Measurements from ENCODE around the gene FAM110C. TPM values are rescaled to one million over a fixed set of nuclear protein-coding genes. Genes with fewer than 3 reads are reported as not detected.

The FAM110C gene
- total RNA-seq (10 to 100 TPM in 3 of 5 donors, 1 to 10 TPM in 1, not detected in 1; 8.7 to 16.8 (median 13.1) TPM), polyA plus RNA-seq (10 to 100 TPM in 1 of 3 donors, 1 to 10 TPM in 2; 3.4 to 15.9 (median 6.9) TPM)
- long read RNA-seq, donor 1, partial matches to known transcripts: 0 of 1 reads
- long read RNA-seq, donor 1, other reads (novel, unspliced or antisense): 0 of 1 reads
- long read RNA-seq, donor 2, partial matches to known transcripts: 0 of 1 reads
- long read RNA-seq, donor 2, other reads (novel, unspliced or antisense): 0 of 1 reads
- long read RNA-seq, donor 3: 0 reads
- long read RNA-seq, donor 4: 0 reads
- long read RNA-seq, donor 5, partial matches to known transcripts: 0 of 1 reads
- long read RNA-seq, donor 5, other reads (novel, unspliced or antisense): 0 of 1 reads
- long read RNA-seq, donor 6: 0 reads
- long read RNA-seq, donor 7: 0 reads
- long read RNA-seq, donor 8: 0 reads
- long read RNA-seq, donor 9: 0 reads
- long read RNA-seq, donor 10, partial matches to known transcripts: 0 of 1 reads
- long read RNA-seq, donor 10, other reads (novel, unspliced or antisense): 0 of 1 reads

DNA sequence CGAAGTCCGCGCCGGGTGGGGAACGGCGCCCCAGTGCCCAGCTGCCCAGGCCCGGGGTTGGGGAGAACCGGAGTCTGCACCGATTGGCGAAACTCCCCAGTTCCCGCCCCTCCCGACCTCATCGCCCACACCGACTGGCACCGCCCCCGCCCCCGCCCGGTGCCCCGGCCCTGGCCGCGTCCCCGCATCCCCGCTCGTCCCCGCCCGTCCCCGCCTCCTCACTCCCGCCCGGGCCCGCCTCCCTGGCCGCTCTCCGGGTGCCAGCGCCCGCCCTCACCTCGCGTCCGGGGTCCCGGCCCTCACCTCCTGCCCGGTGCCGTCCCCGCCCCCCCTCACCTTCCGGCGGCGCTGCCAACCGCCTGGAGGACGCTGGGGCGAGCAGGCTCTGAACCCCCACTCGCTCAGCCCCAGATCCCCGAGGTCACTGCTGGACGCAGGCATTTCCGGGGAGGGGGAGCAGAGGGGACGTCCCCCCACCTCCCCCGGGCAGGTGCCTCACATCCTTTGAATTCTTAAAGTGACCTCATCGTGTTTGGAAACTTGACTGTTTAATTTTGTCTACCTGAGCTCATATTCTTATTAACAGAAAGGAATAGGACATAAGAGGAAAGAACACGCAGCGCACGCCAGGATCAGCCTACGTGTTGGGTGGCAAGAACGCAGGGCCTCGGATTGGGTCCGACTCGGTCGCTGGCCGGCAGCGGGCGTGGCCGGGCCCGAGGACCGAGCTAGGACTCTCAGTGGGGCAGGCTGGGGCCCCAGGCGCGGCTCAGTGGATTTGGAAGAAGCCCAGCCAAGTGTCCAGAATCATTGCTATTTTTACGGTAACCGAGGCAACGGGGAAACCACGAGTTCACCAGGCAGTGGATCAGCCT, at the start of gene FAM110C:
Gene FAM110C, minus strand, starts transcription at position 35 of the 875 bp plus-strand sequence. CDS start 120 bp downstream, outside the sequence.
- H3K27ac ChIP-seq: peak within 1 kb of the TSS; percentile 85 to 94 (median 88)
- H3K36me3 ChIP-seq: no peaks in the 10 kb centered on the region
- H3K27me3 ChIP-seq: peaks cover 0 to 36% (median 21%) of the 10 kb centered on the region in 3 donors
- peaks cover 12 to 45% (median 35%) of the 10 kb centered on the region in 4 donors for H3K4me1 ChIP-seq
- peak; percentile 88 to 93 for DNase-seq
- intact Hi-C loops (cut with DNase I; ENCODE audit: low total_unique reads): no loop called here
- no peaks in the 10 kb centered on the region for H3K9me3 ChIP-seq
- WGBS, 5 donors: 1 to 4% (median 2%) methylated on average over 32 to 75 of the region's 75 CpGs
- TF ChIP-seq POLR2A (IDR thresholded peaks at IDR 0.05) (no peak), EP300 (IDR thresholded peaks at IDR 0.05) (no peak), POLR2AphosphoS5 (IDR thresholded peaks at IDR 0.05) (peak in 2 of 3 donors; percentile 38 to 43)
- peak within 1 kb of the TSS; percentile 54 to 61 (median 56) for H3K4me3 ChIP-seq

GRCh38 chr2:92326-92725, 46.0 kb upstream of the FAM110C start:
- no peak for DNase-seq
- WGBS, 5 donors: 69 to 71% (median 70%) methylated on average over 3 of the region's 3 CpGs
- Histone ChIP-seq H3K4me3 (no peak overlapping the region), H3K27me3 (peaks cover 0 to 10% (median 0%) of the 10 kb centered on the region in 3 donors), H3K36me3 (no peaks in the 10 kb centered on the region), H3K9me3 (peaks cover 0 to 14% (median 0%) of the 10 kb centered on the region in 4 donors), H3K27ac (no peak overlapping the region), H3K4me1 (no peaks in the 10 kb centered on the region)
- intact Hi-C loops (cut with DNase I; ENCODE audit: low total_unique reads): no loop called here
- TF ChIP-seq CTCF (IDR thresholded peaks at IDR 0.05): no peak
- TF ChIP-seq POLR2AphosphoS5 (IDR thresholded peaks at IDR 0.05): no peak

DNA sequence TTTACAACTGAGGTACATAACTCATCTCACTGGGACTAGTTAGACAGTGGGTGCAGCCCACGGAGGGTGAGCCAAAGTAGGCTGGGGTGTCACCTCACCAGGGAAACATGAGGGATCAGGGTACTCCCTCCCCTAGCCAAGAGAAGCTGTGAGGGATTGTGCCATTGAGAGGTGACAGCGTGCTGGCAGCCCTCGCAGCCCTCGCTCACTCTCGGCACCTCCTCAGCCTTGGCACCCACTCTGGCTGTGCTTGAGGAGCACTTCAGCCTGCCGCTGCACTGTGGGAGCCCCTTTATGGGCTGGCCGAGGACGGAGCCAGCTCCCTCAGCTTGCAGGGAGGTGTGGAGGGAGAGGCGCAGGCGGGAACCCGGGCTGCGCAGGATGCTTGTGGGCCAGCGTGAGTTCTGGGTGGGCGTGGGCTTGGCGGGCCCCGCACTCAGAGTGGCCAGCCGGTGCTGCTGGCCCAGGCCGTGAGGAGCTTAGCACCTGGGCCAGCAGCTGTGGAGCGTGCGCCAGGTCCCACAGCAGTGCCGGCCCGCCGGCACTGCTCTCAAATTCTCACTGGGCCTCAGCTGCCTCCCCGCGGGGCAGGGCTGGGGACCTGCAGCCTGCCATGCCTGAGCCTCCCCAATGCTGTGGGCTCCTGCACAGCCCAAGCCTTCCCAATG, 44.5 kb upstream of the FAM110C start:
- Histone ChIP-seq H3K36me3 (no peaks in the 10 kb centered on the region), H3K4me1 (no peaks in the 10 kb centered on the region), H3K27me3 (peaks cover 0 to 10% (median 0%) of the 10 kb centered on the region in 3 donors), H3K27ac (no peak overlapping the region), H3K4me3 (no peak overlapping the region), H3K9me3 (peaks cover 0 to 3% (median 0%) of the 10 kb centered on the region in 4 donors)
- no peak for DNase-seq
- TF ChIP-seq EP300 (IDR thresholded peaks at IDR 0.05): no peak
- TF ChIP-seq POLR2AphosphoS5 (IDR thresholded peaks at IDR 0.05): no peak
- TF ChIP-seq POLR2A (IDR thresholded peaks at IDR 0.05): no peak
- no peak for TF ChIP-seq CTCF (IDR thresholded peaks at IDR 0.05)
- 91 to 98% (median 97%) methylated on average over 16 to 25 of the region's 25 CpGs for WGBS, 5 donors
- intact Hi-C loops (cut with DNase I; ENCODE audit: low total_unique reads): no loop called here

DNA sequence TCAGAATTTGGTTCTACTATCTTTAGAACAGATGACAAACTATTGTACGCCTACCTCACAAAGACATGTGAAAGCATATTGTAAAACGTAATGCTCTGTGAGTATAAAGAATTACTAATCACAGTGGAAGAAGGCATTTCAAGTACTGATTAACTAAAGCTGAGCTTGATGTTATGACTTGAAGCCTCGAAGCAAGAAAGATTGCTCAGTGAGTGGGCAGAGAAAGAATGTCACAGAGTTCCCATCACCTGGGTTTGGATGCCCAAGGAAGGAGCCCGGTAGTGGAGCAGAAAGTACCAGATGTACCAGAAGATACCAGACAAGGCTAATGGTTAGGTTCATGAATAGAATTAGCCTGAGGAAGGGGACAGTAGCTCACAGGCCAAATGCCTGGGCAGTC, 39.5 kb upstream of the FAM110C start:
- 83 to 88% (median 85%) methylated on average over 4 of the region's 4 CpGs for WGBS, 5 donors
- no peaks in the 10 kb centered on the region for H3K4me1 ChIP-seq
- no peak overlapping the region for H3K4me3 ChIP-seq
- H3K27ac ChIP-seq: no peak overlapping the region
- no peaks in the 10 kb centered on the region for H3K27me3 ChIP-seq
- no peaks in the 10 kb centered on the region for H3K9me3 ChIP-seq
- no peaks in the 10 kb centered on the region for H3K36me3 ChIP-seq
- TF ChIP-seq EP300 (IDR thresholded peaks at IDR 0.05) (no peak), POLR2A (IDR thresholded peaks at IDR 0.05) (no peak), POLR2AphosphoS5 (IDR thresholded peaks at IDR 0.05) (no peak), CTCF (IDR thresholded peaks at IDR 0.05) (no peak)
- intact Hi-C loops (cut with DNase I; ENCODE audit: low total_unique reads): no loop called here
- no peak for DNase-seq
